Measurements from ENCODE around the gene ACTC1. TPM values are rescaled to one million over a fixed set of nuclear protein-coding genes. Genes with fewer than 3 reads are reported as not detected.

Gene ACTC1
- total RNA-seq (over 10,000 TPM in 8 of 10 donors, 1,000 to 10,000 TPM in 2; 8,176 to 17,444 (median 13,199) TPM), polyA plus RNA-seq (1,000 to 10,000 TPM; 3,470 to 5,497 TPM)
- long read RNA-seq, donor 1, transcript ACTC1-206 (6 exons, 1,396 nt), result minor isoform, 15 of 4,544 reads
- long read RNA-seq, donor 1, transcript ACTC1-201 (7 exons, 3,694 nt), result major isoform, 2,782 of 4,544 reads
- long read RNA-seq, donor 1, partial matches to known transcripts, result 1,718 of 4,544 reads
- long read RNA-seq, donor 1, other reads (novel, unspliced or antisense), result 28 of 4,544 reads
- long read RNA-seq, donor 2, transcript ACTC1-201 (7 exons, 3,694 nt), result major isoform, 7,685 of 12,076 reads
- long read RNA-seq, donor 2, transcript ACTC1-203 (2 exons, 696 nt), result minor isoform, 6 of 12,076 reads
- long read RNA-seq, donor 2, transcript ACTC1-206 (6 exons, 1,396 nt), result minor isoform, 16 of 12,076 reads
- long read RNA-seq, donor 2, partial matches to known transcripts, result 4,279 of 12,076 reads
- long read RNA-seq, donor 2, other reads (novel, unspliced or antisense), result 90 of 12,076 reads
- long read RNA-seq, donor 3, transcript ACTC1-206 (6 exons, 1,396 nt), result minor isoform, 14 of 11,288 reads
- long read RNA-seq, donor 3, transcript ACTC1-201 (7 exons, 3,694 nt), result major isoform, 7,825 of 11,288 reads
- long read RNA-seq, donor 3, partial matches to known transcripts, result 3,347 of 11,288 reads
- long read RNA-seq, donor 3, other reads (novel, unspliced or antisense), result 100 of 11,288 reads

GRCh38 chr15:34795267-34796081 lies at the start of gene ACTC1:
Gene ACTC1 (minus strand): TSS chr15:34795549. CDS start chr15:34794808, 741 bp downstream.
- Histone ChIP-seq H3K36me3 (peaks cover 0 to 26% (median 9%) of the 10 kb centered on the region in 9 donors), H3K27ac (peak within 1 kb of the TSS; percentile 76 to 97 (median 93)), H3K4me3 (peak within 1 kb of the TSS; percentile 19 to 65 (median 56)), H3K27me3 (peaks cover 0 to 71% (median 29%) of the 10 kb centered on the region in 7 donors), H3K4me1 (peaks cover 0 to 49% (median 20%) of the 10 kb centered on the region in 9 donors), H3K9me3 (no peaks in the 10 kb centered on the region)
- no peak for TF ChIP-seq CTCF (IDR thresholded peaks at IDR 0.05)
- DNase-seq (peak; percentile 71 to 74), ATAC-seq (peak; percentile 41 to 76 (median 56))
- 3 to 6% methylated on average over 41 to 44 of the region's 44 CpGs for WGBS, 2 donors
- intact Hi-C loops (cut with DNase I), result loop anchor here in 4 of 10 donors (2.0 to 10.0 kb wide), 5 partner anchors 52 to 109 kb away; no protein-coding TSS in a partner anchor

GRCh38 chr15:34841262-34841725 lies 45.9 kb upstream of the ACTC1 start:
- Histone ChIP-seq H3K27ac (no peak overlapping the region), H3K36me3 (no peaks in the 10 kb centered on the region), H3K4me3 (no peak overlapping the region), H3K27me3 (no peaks in the 10 kb centered on the region), H3K9me3 (no peaks in the 10 kb centered on the region), H3K4me1 (peaks cover 0 to 12% (median 0%) of the 10 kb centered on the region in 9 donors)
- no peak for DNase-seq
- peak in 4 of 8 donors; percentile 55 to 79 (median 62) for ATAC-seq
- no peak for TF ChIP-seq CTCF (IDR thresholded peaks at IDR 0.05)
- intact Hi-C loops (cut with DNase I), result no loop called here

- intact Hi-C loops (cut with DNase I), result no loop called here
- H3K9me3 ChIP-seq, result peaks cover 0 to 25% (median 3%) of the 10 kb centered on the region in 11 donors
- DNase-seq (no peak), ATAC-seq (no peak)
- TF ChIP-seq CTCF (IDR thresholded peaks at IDR 0.05), result no peak
- no peak overlapping the region for H3K27ac ChIP-seq
- H3K27me3 ChIP-seq, result no peaks in the 10 kb centered on the region
- 96 to 100% methylated on average over 3 of the region's 3 CpGs for WGBS, 2 donors
- no peaks in the 10 kb centered on the region for H3K36me3 ChIP-seq
- H3K4me3 ChIP-seq, result no peak overlapping the region
- H3K4me1 ChIP-seq, result peaks cover 0 to 12% (median 0%) of the 10 kb centered on the region in 9 donors
Measured at GRCh38 chr15:34838282-34838681, 42.9 kb upstream of the ACTC1 start.

Measured in heart right ventricle (tissue), 16 donors.